SK-N-SH (cell line): ENCODE results near the gene ZNF584. TPM values are rescaled to one million over a fixed set of nuclear protein-coding genes. Genes with fewer than 3 reads are reported as not detected.

ENCODE experiments used
- CTCF ChIA-PET: fragments of 300-600, 350-600 bp; formaldehyde crosslinking; extraction: SDS; loops from one replicate; lab custom pipeline; 2021; lab: Yijun Ruan, JAX
- POLR2A ChIA-PET: fragments of 350-600 bp; sonication (Branson Sonifier 250); formaldehyde crosslinking; extraction: SDS; loops from one replicate; lab custom pipeline; 2020; ENCODE audit warnings: antibody characterized with exemption, inconsistent platforms; lab: Yijun Ruan, JAX
- DNase-seq: peaks from one replicate; pipeline ENCODE4 v3.0.0; 2012
- H2AFZ ChIP-seq: fragments of 200-600 bp; sonication (generic); 2 replicates; pipeline ENCODE4 v1.8.1; 2016; ENCODE audit warnings: antibody characterized with exemption, mild to moderate bottlenecking, low read depth
- H3F3A ChIP-seq: fragments of 200-600 bp; sonication (generic); replicated peaks from 2 replicates; pipeline ENCODE3; 2016; ENCODE audit warnings: antibody characterized with exemption, mild to moderate bottlenecking; ENCODE audit not compliant: insufficient read depth
- H3K27ac ChIP-seq, 2 experiments: fragments of 200-500 bp in 1 of 2; fragments of 200-600 bp in 1 of 2; sonication (Bioruptor generic) in 1 of 2; sonication (generic), shearing (Covaris generic) in 1 of 2; 2 replicates each; pipeline versions ENCODE4 v1.5.1 to v1.6.1; 2014 to 2016; ENCODE audit warnings: low read depth in 2 of 2, inconsistent platforms in 1 of 2, low read length in 1 of 2, mild to moderate bottlenecking in 1 of 2, mixed read lengths in 1 of 2
- H3K27me3 ChIP-seq: fragments of 200-600 bp; sonication (generic), shearing (Covaris generic); 2 replicates; pipeline ENCODE4 v1.6.1; 2016; ENCODE audit warnings: mixed run types; ENCODE audit not compliant: insufficient read depth
- H3K36me3 ChIP-seq, 2 experiments: fragments of 200-500 bp in 1 of 2; fragments of 200-600 bp in 1 of 2; sonication (Bioruptor generic) in 1 of 2; sonication (generic) in 1 of 2; replicated peaks in 1 of 2; 2 replicates each; pipeline versions ENCODE3 to v1.5.1; 2014 to 2016; ENCODE audit warnings: low read length in 1 of 2, mild to moderate bottlenecking in 1 of 2; ENCODE audit not compliant: insufficient read depth in 2 of 2, control insufficient read depth in 1 of 2
- H3K4me1 ChIP-seq, 2 experiments: fragments of 200-500 bp in 1 of 2; fragments of 200-600 bp in 1 of 2; sonication (Bioruptor generic) in 1 of 2; sonication (generic), shearing (Covaris generic) in 1 of 2; 2 replicates each; pipeline versions ENCODE4 v1.5.1 to v1.6.1; 2014 to 2016; ENCODE audit warnings: low read depth in 1 of 2, low read length in 1 of 2, mixed run types in 1 of 2; ENCODE audit not compliant: insufficient read depth in 2 of 2, control insufficient read depth in 1 of 2
- H3K4me2 ChIP-seq: fragments of 200-600 bp; sonication (generic), shearing (Covaris generic); 2 replicates; pipeline ENCODE4 v1.6.1; 2017; ENCODE audit warnings: mixed run types
- H3K4me3 ChIP-seq, 2 experiments: fragments of 200-500 bp in 1 of 2; fragments of 200-600 bp in 1 of 2; sonication (Bioruptor generic) in 1 of 2; sonication (generic), shearing (Covaris generic) in 1 of 2; 2 replicates each; pipeline versions ENCODE4 v1.5.1 to v1.8.1; 2014 to 2016; ENCODE audit warnings: low read depth in 2 of 2, inconsistent platforms in 1 of 2, low read length in 1 of 2, mild to moderate bottlenecking in 1 of 2, mixed read lengths in 1 of 2, moderate library complexity in 1 of 2
- H3K79me2 ChIP-seq: fragments of 200-600 bp; sonication (generic); 2 replicates; pipeline ENCODE4 v1.8.1; 2017; ENCODE audit warnings: mild to moderate bottlenecking; ENCODE audit not compliant: insufficient read depth
- H3K9ac ChIP-seq: fragments of 200-600 bp; sonication (generic); 2 replicates; pipeline ENCODE4 v1.6.1; 2017; ENCODE audit warnings: mixed run types
- H3K9me2 ChIP-seq: fragments of 200-600 bp; sonication (generic); 2 replicates; pipeline ENCODE4 v1.6.1; 2017; ENCODE audit warnings: mixed run types
- H3K9me3 ChIP-seq: fragments of 200-600 bp; sonication (generic); 2 replicates; pipeline ENCODE4 v1.6.1; 2017; ENCODE audit warnings: mixed run types, mild to moderate bottlenecking, moderate library complexity
- H4K20me1 ChIP-seq: fragments of 200-600 bp; sonication (generic); 2 replicates; pipeline ENCODE4 v1.6.1; 2017; ENCODE audit warnings: mild to moderate bottlenecking, mixed run types; ENCODE audit not compliant: insufficient read depth
- CHD2 ChIP-seq: fragments of 150-350 bp; IDR thresholded peaks from 2 replicates; pipeline ENCODE4 v1.6.1; 2018; ENCODE audit warnings: low read length; ENCODE audit not compliant: partially characterized antibody
- CTCF ChIP-seq: fragments of 200-600 bp; sonication (generic); IDR thresholded peaks from 2 replicates; pipeline ENCODE4 v1.6.1; 2017; ENCODE audit warnings: antibody characterized with exemption, mild to moderate bottlenecking, moderate library complexity
- ELF1 ChIP-seq: IDR thresholded peaks from 2 replicates; pipeline ENCODE4 v1.4.0; 2012
- EZH2phosphoT487 ChIP-seq: fragments of 200-600 bp; sonication (generic); IDR thresholded peaks from 2 replicates; pipeline ENCODE4 v1.6.1; 2017; ENCODE audit warnings: low read depth, mixed run types, mild to moderate bottlenecking, antibody characterized with exemption, moderate library complexity, borderline replicate concordance
- FOSL2 ChIP-seq: IDR thresholded peaks from 2 replicates; pipeline ENCODE4 v1.4.0; 2012; ENCODE audit warnings: low read depth, mild to moderate bottlenecking, moderate library complexity, borderline replicate concordance
- FOXJ3 ChIP-seq: sonication (generic); formaldehyde crosslinking; IDR thresholded peaks from 2 replicates; pipeline ENCODE4 v1.5.1; 2020; ENCODE audit warnings: mild to moderate bottlenecking, missing genetic modification reagents
- GABPA ChIP-seq: IDR thresholded peaks from 2 replicates; pipeline ENCODE4 v1.4.0; 2012; ENCODE audit warnings: low read depth, mild to moderate bottlenecking
- IRF3 ChIP-seq: fragments of 150-350 bp; IDR thresholded peaks from 2 replicates; pipeline ENCODE4 v1.6.1; 2016; ENCODE audit warnings: mild to moderate bottlenecking, low read depth, low read length
- MAX ChIP-seq: IDR thresholded peaks from 2 replicates; pipeline ENCODE4 v1.4.0; 2012; ENCODE audit warnings: low read depth
- MEF2A ChIP-seq: IDR thresholded peaks from 2 replicates; pipeline ENCODE4 v1.4.0; 2012; ENCODE audit warnings: low read depth, borderline replicate concordance
- MXI1 ChIP-seq: IDR thresholded peaks from 2 replicates; pipeline ENCODE4 v1.6.1; 2012; ENCODE audit warnings: mild to moderate bottlenecking, low read depth, low read length, improper control_type of control experiment
- RCOR1 ChIP-seq: fragments of 150-350 bp; IDR thresholded peaks from 2 replicates; pipeline ENCODE4 v1.6.1; 2017; ENCODE audit warnings: antibody characterized with exemption, low read length
- REST ChIP-seq: IDR thresholded peaks from 2 replicates; pipeline ENCODE4 v1.6.1; 2012; ENCODE audit warnings: mild to moderate bottlenecking, low read depth, low read length, moderate library complexity
- RXRA ChIP-seq: IDR thresholded peaks from 2 replicates; pipeline ENCODE4 v1.4.0; 2012; ENCODE audit warnings: low read depth, mild to moderate bottlenecking, borderline replicate concordance
- SIN3A ChIP-seq: IDR thresholded peaks from 2 replicates; pipeline ENCODE4 v1.6.1; 2012; ENCODE audit warnings: low read depth, mild to moderate bottlenecking, low read length, moderate library complexity, borderline replicate concordance
- USF1 ChIP-seq: IDR thresholded peaks from 2 replicates; pipeline ENCODE4 v1.4.0; 2012; ENCODE audit warnings: low read depth, borderline replicate concordance
- YY1 ChIP-seq: IDR thresholded peaks from 2 replicates; pipeline ENCODE4 v1.4.0; 2012; ENCODE audit warnings: low read depth, mild to moderate bottlenecking
- ZBTB33 ChIP-seq: IDR thresholded peaks from 2 replicates; pipeline ENCODE4 v1.4.0; 2012; ENCODE audit warnings: low read depth, borderline replicate concordance
- WGBS: methylation state at CpG from one replicate; pipeline ENCODE4 v1.1.6; 2017; ENCODE audit warnings: low lambda C conversion rate; 5-methylcytosine and 5-hydroxymethylcytosine counted together
- polyA plus RNA-seq, 3 experiments: library from polyadenylated mRNA; depleted of rRNA; stranded (reverse); fragments of >200 nt; gene quantifications; 2 replicates each; pipeline ENCODE4 v1.2.3, GENCODE V29; 2012

The ZNF584 gene
- polyA plus RNA-seq, 1 of the 3 experiments (the other 2 are of a cell fraction): 9.4 TPM

- H3K9ac ChIP-seq: peak overlapping the region; percentile 91
- WGBS: 28% methylated on average over 3 of the region's 3 CpGs
- POLR2A ChIA-PET: interaction anchor here (0.9 to 1.6 kb wide), 5 partner anchors 10 to 131 kb away, joined by 3 to 5 read pairs (median 4); partner anchors contain the start of genes ZBTB45 and ZNF497
Measured at GRCh38 chr19:58388175-58388526, 20.3 kb upstream of the ZNF584 start.

More at GRCh38 chr19:58388175-58388526, 20.3 kb upstream of the ZNF584 start:
- H2AFZ ChIP-seq: no peak overlapping the region
- peak overlapping the region; percentile 87 to 92 for H3K4me3 ChIP-seq
- DNase-seq: no peak
- no peaks in the 10 kb centered on the region for H3K9me3 ChIP-seq
- peaks cover 70% of the 10 kb centered on the region for H3K79me2 ChIP-seq
- no peaks in the 10 kb centered on the region for H3K27me3 ChIP-seq
- H3F3A ChIP-seq: peaks cover 22% of the 10 kb centered on the region
- peaks cover 27 to 44% of the 10 kb centered on the region in 2 experiments for H3K36me3 ChIP-seq
- H3K27ac ChIP-seq: no peak overlapping the region
- H3K4me1 ChIP-seq: peaks cover 16 to 25% of the 10 kb centered on the region in 2 experiments; a peak in 3 of 4 replicates
- H4K20me1 ChIP-seq: peaks cover 43% of the 10 kb centered on the region
- TF ChIP-seq SIN3A: no peak
- TF ChIP-seq IRF3: no peak
- no peak for TF ChIP-seq MXI1
- no peak for TF ChIP-seq USF1
- no peak for TF ChIP-seq CHD2
- no peak for TF ChIP-seq ZBTB33
- no peak for TF ChIP-seq RXRA
- TF ChIP-seq EZH2phosphoT487: no peak
- no peak for TF ChIP-seq MAX
- TF ChIP-seq FOSL2: no peak
- no peak for TF ChIP-seq GABPA
- no peak for TF ChIP-seq ELF1
- TF ChIP-seq REST: no peak
- no peak for TF ChIP-seq FOXJ3
- TF ChIP-seq RCOR1: no peak
- TF ChIP-seq YY1: no peak
- TF ChIP-seq CTCF: no peak
- no peak for TF ChIP-seq MEF2A
- H3K4me2 ChIP-seq: peak overlapping the region; percentile 85
- H3K9me2 ChIP-seq: no peaks in the 10 kb centered on the region
- CTCF ChIA-PET: interaction anchor here (0.6 kb wide), 1 partner anchor 775 kb away, joined by 3 read pairs; no protein-coding TSS in a partner anchor
